CD4-positive, alpha-beta memory T cell (primary cell): Measurements from ENCODE around the gene UCK2. TPM values are rescaled to one million over a fixed set of nuclear protein-coding genes. Genes with fewer than 3 reads are reported as not detected.

Experiments
- CTCF ChIA-PET: fragments of 350-600 bp; sonication (Branson Sonifier 250); formaldehyde crosslinking; loops from one replicate; lab custom pipeline; 2021; ENCODE audit warnings: inconsistent platforms; ENCODE audit not compliant: partially characterized antibody; lab: Charles Lee
- POLR2A ChIA-PET: fragments of 350-600 bp; sonication (Branson Sonifier 250); formaldehyde crosslinking; loops from one replicate; lab custom pipeline; 2021; ENCODE audit not compliant: partially characterized antibody; lab: Charles Lee
- DNase-seq, 5 donors: peaks; one replicate each; pipeline versions ENCODE4 v3.0.0 to v3.0.0-alpha.2; 2020 to 2022; ENCODE audit warnings: mixed read lengths in 1 of 5
- H3K27ac ChIP-seq: one replicate; pipeline ENCODE4 v1.7.0; 2013; ENCODE audit warnings: low read depth, low read length
- H3K27me3 ChIP-seq: 2 replicates; pipeline ENCODE4 v1.7.0; 2013; ENCODE audit warnings: mild to moderate bottlenecking, low read length, moderate library complexity; ENCODE audit not compliant: insufficient read depth
- H3K36me3 ChIP-seq: 2 replicates; pipeline ENCODE4 v1.7.0; 2013; ENCODE audit warnings: mild to moderate bottlenecking, low read length, moderate library complexity; ENCODE audit not compliant: insufficient read depth
- H3K4me1 ChIP-seq: 2 replicates; pipeline ENCODE4 v1.7.0; 2013; ENCODE audit warnings: mild to moderate bottlenecking, low read length, moderate library complexity; ENCODE audit not compliant: insufficient read depth
- H3K4me3 ChIP-seq, 2 donors: one replicate each; pipeline ENCODE4 v1.7.0; 2013; ENCODE audit warnings: low read length in 2 of 2, mild to moderate bottlenecking in 1 of 2
- H3K9me3 ChIP-seq, 2 donors: one replicate each; pipeline ENCODE4 v1.7.0; 2013; ENCODE audit warnings: low read length in 2 of 2, control low read depth in 1 of 2; ENCODE audit not compliant: control insufficient read depth in 1 of 2
- H3K27ac Mint-ChIP-seq, 7 donors: one replicate each; pipeline ENCODE4 v1.8.0; 2020 to 2021; ENCODE audit warnings: mixed read lengths in 7 of 7, mild to moderate bottlenecking in 6 of 7, inconsistent platforms in 3 of 7, moderate library complexity in 3 of 7
- H3K27me3 Mint-ChIP-seq, 2 donors: one replicate each; pipeline ENCODE4 v1.8.0; 2020 to 2021; ENCODE audit warnings: mixed read lengths in 2 of 2
- H3K36me3 Mint-ChIP-seq, 2 donors: one replicate each; pipeline ENCODE4 v1.8.0; 2020 to 2021; ENCODE audit warnings: mixed read lengths in 2 of 2, inconsistent platforms in 1 of 2, mild to moderate bottlenecking in 1 of 2
- H3K4me1 Mint-ChIP-seq, 4 donors: one replicate each; pipeline ENCODE4 v1.8.0; 2020 to 2021; ENCODE audit warnings: mixed read lengths in 4 of 4, mild to moderate bottlenecking in 1 of 4
- H3K4me3 Mint-ChIP-seq, 8 donors: one replicate each; pipeline ENCODE4 v1.8.0; 2020 to 2021; ENCODE audit warnings: mixed read lengths in 8 of 8, mild to moderate bottlenecking in 7 of 8, moderate library complexity in 6 of 8, inconsistent platforms in 3 of 8
- H3K9me3 Mint-ChIP-seq, 8 donors: one replicate each; pipeline ENCODE4 v1.8.0; 2020 to 2021; ENCODE audit warnings: mixed read lengths in 8 of 8, mild to moderate bottlenecking in 5 of 8, inconsistent platforms in 3 of 8, moderate library complexity in 1 of 8
- intact Hi-C: fragments of 100-400 bp; cut with micrococcal nuclease; formaldehyde crosslinking; loops from one replicate; pipeline ENCODE4 v1.15.1; 2023
- polyA plus RNA-seq, 2 donors: library from polyadenylated mRNA; unstranded; fragments of 300-500 nt; fragmentation: Illumina TruSeq; gene quantifications; one replicate each; pipeline ENCODE4 v1.2.3, GENCODE V29; 2021
- total RNA-seq, 2 experiments: library from RNA; stranded (reverse); gene quantifications; one replicate each; pipeline ENCODE4 v1.2.3, GENCODE V29; 2021

UCK2 gene
- total and polyA plus RNA-seq, 4 experiments from 2014 or later = 2.1 to 5.6 (median 4.1) TPM

- Mint-ChIP-seq H3K4me1 (peaks cover 16 to 41% (median 21%) of the 10 kb centered on the region in 4 donors), H3K27me3 (no peaks in the 10 kb centered on the region), H3K4me3 (no peak overlapping the region), H3K27ac (no peak overlapping the region), H3K9me3 (no peaks in the 10 kb centered on the region), H3K36me3 (no peaks in the 10 kb centered on the region)
- no peaks in the 10 kb centered on the region for H3K36me3 ChIP-seq
- H3K4me3 ChIP-seq = no peak overlapping the region
- intact Hi-C loops = no loop called here
- no peaks in the 10 kb centered on the region for H3K9me3 ChIP-seq
- no peaks in the 10 kb centered on the region for H3K27me3 ChIP-seq
- POLR2A ChIA-PET = no interaction called here
- CTCF ChIA-PET = interaction anchor here (1.0 to 1.6 kb wide), 3 partner anchors 9 to 77 kb away, joined by 3 to 4 read pairs (median 3); no protein-coding TSS in a partner anchor
- H3K4me1 ChIP-seq = peaks cover 20% of the 10 kb centered on the region
- H3K27ac ChIP-seq = no peak overlapping the region
- no peak for DNase-seq
These were observed 20.1 kb downstream of the UCK2 start for GRCh38 chr1:165847486-165847885.

GRCh38 chr1:165849353-165850133 lies 22.1 kb downstream of the UCK2 start:
- Mint-ChIP-seq H3K36me3 (no peaks in the 10 kb centered on the region), H3K9me3 (no peaks in the 10 kb centered on the region), H3K4me3 (no peak overlapping the region), H3K4me1 (peaks cover 12 to 30% (median 15%) of the 10 kb centered on the region in 4 donors), H3K27ac (peak overlapping the region in 2 of 7 donors; percentile 31 to 60), H3K27me3 (no peaks in the 10 kb centered on the region)
- DNase-seq = no peak
- POLR2A ChIA-PET = no interaction called here
- H3K36me3 ChIP-seq = no peaks in the 10 kb centered on the region
- intact Hi-C loops = no loop called here
- H3K27me3 ChIP-seq = no peaks in the 10 kb centered on the region
- no peak overlapping the region for H3K4me3 ChIP-seq
- H3K9me3 ChIP-seq = no peaks in the 10 kb centered on the region
- CTCF ChIA-PET = interaction anchor here (1.4 kb wide), 1 partner anchor 21 kb away, joined by 3 read pairs; no protein-coding TSS in a partner anchor
- peaks cover 9% of the 10 kb centered on the region for H3K4me1 ChIP-seq
- H3K27ac ChIP-seq = no peak overlapping the region

GRCh38 chr1:165851034-165851658 lies 23.7 kb downstream of the UCK2 start:
- CTCF ChIA-PET = no interaction called here
- no peak overlapping the region for H3K27ac ChIP-seq
- H3K9me3 ChIP-seq = no peaks in the 10 kb centered on the region
- peak overlapping the region in 5 of 8 donors; percentile 16 to 62 (median 47) for H3K4me3 Mint-ChIP-seq
- H3K9me3 Mint-ChIP-seq = no peaks in the 10 kb centered on the region
- no peaks in the 10 kb centered on the region for H3K36me3 Mint-ChIP-seq
- H3K27me3 ChIP-seq = no peaks in the 10 kb centered on the region
- intact Hi-C loops = no loop called here
- DNase-seq = no peak
- H3K27me3 Mint-ChIP-seq = no peaks in the 10 kb centered on the region
- H3K4me1 ChIP-seq = peaks cover 9% of the 10 kb centered on the region
- no peak overlapping the region for H3K4me3 ChIP-seq
- POLR2A ChIA-PET = interaction anchor here (1.1 kb wide), 1 partner anchor 22 kb away, joined by 4 read pairs; no protein-coding TSS in a partner anchor
- peaks cover 12 to 30% (median 15%) of the 10 kb centered on the region in 4 donors for H3K4me1 Mint-ChIP-seq
- peak overlapping the region in 3 of 7 donors; percentile 30 to 61 (median 58) for H3K27ac Mint-ChIP-seq
- no peaks in the 10 kb centered on the region for H3K36me3 ChIP-seq

- Mint-ChIP-seq H3K27me3 (no peaks in the 10 kb centered on the region), H3K9me3 (no peaks in the 10 kb centered on the region), H3K27ac (no peak overlapping the region), H3K36me3 (no peaks in the 10 kb centered on the region), H3K4me1 (peaks cover 10 to 30% (median 14%) of the 10 kb centered on the region in 4 donors), H3K4me3 (no peak overlapping the region)
- intact Hi-C loops = no loop called here
- no peaks in the 10 kb centered on the region for H3K36me3 ChIP-seq
- H3K27me3 ChIP-seq = no peaks in the 10 kb centered on the region
- POLR2A ChIA-PET = no interaction called here
- CTCF ChIA-PET = no interaction called here
- H3K9me3 ChIP-seq = no peaks in the 10 kb centered on the region
- H3K4me1 ChIP-seq = peaks cover 9% of the 10 kb centered on the region
- DNase-seq = no peak
- no peak overlapping the region for H3K4me3 ChIP-seq
- no peak overlapping the region for H3K27ac ChIP-seq
These were observed 25.5 kb downstream of the UCK2 start for GRCh38 chr1:165852871-165853270.

GRCh38 chr1:165853528-165854075 lies 26.2 kb downstream of the UCK2 start:
- POLR2A ChIA-PET = no interaction called here
- intact Hi-C loops = no loop called here
- H3K36me3 ChIP-seq = no peaks in the 10 kb centered on the region
- no peak for DNase-seq
- no peak overlapping the region for H3K27ac ChIP-seq
- H3K27ac Mint-ChIP-seq = peak overlapping the region in 1 of 7 donors; percentile 14
- H3K4me1 ChIP-seq = peaks cover 9% of the 10 kb centered on the region
- no peaks in the 10 kb centered on the region for H3K36me3 Mint-ChIP-seq
- H3K4me1 Mint-ChIP-seq = peaks cover 10 to 30% (median 14%) of the 10 kb centered on the region in 4 donors
- H3K4me3 Mint-ChIP-seq = no peak overlapping the region
- CTCF ChIA-PET = no interaction called here
- H3K4me3 ChIP-seq = no peak overlapping the region
- no peaks in the 10 kb centered on the region for H3K9me3 ChIP-seq
- no peaks in the 10 kb centered on the region for H3K9me3 Mint-ChIP-seq
- H3K27me3 Mint-ChIP-seq = no peaks in the 10 kb centered on the region
- no peaks in the 10 kb centered on the region for H3K27me3 ChIP-seq

- H3K27ac Mint-ChIP-seq = peak overlapping the region in 1 of 7 donors; percentile 2
- Histone ChIP-seq H3K27ac (no peak overlapping the region), H3K27me3 (no peaks in the 10 kb centered on the region), H3K4me1 (peaks cover 9% of the 10 kb centered on the region), H3K9me3 (no peaks in the 10 kb centered on the region), H3K4me3 (no peak overlapping the region), H3K36me3 (no peaks in the 10 kb centered on the region)
- H3K9me3 Mint-ChIP-seq = no peaks in the 10 kb centered on the region
- intact Hi-C loops = no loop called here
- DNase-seq = no peak
- ChIA-PET POLR2A (no interaction called here), CTCF (interaction anchor here (1.1 kb wide), 1 partner anchor 36 kb away, joined by 3 read pairs; no protein-coding TSS in a partner anchor)
- peak overlapping the region in 1 of 8 donors; percentile 18 for H3K4me3 Mint-ChIP-seq
- H3K27me3 Mint-ChIP-seq = no peaks in the 10 kb centered on the region
- peaks cover 10 to 24% (median 14%) of the 10 kb centered on the region in 4 donors for H3K4me1 Mint-ChIP-seq
- no peaks in the 10 kb centered on the region for H3K36me3 Mint-ChIP-seq
These were observed 26.9 kb downstream of the UCK2 start for GRCh38 chr1:165854101-165854845.
